HG02938 (cell line): Measurements from ENCODE around the gene SSR1.

Experiments used
- ATAC-seq: cut with Tn5 transposase; IDR thresholded peaks from one replicate; pipeline ENCODE4 v1.9.1; 2021; ENCODE audit warnings: mild to moderate bottlenecking, moderate library complexity; ENCODE audit not compliant: unreplicated experiment

The SSR1 gene

DNA sequence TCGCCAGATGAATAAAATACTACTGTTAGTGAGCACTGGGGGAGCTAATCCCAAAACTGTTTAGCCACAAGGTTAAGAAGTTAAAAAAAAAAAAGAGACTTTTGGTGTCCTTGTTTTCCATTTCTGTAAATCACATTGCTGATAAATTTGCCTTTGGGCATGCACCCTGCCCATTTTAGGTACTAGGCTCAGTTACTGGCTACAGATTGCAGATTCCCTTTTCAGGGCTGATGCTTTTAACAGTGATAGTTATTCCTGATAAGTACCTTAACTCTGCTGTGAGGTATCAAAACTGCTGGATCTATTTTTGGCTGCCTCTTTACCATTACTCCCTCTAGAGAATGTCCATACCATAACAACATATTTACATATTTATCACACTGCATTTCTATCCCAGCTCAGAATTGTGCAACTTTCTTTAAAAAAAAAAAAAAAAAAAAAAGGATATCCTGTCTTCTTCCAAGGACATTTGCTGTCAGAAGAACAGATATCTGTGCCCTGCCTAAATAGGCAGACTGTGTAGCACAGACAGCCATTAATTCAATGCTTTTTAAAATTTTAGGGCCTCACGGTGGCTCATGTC is 94.5 kb downstream of the SSR1 start:
- no peak for ATAC-seq
